ENCODE results near the gene A3GALT2.

The A3GALT2 gene

DNA sequence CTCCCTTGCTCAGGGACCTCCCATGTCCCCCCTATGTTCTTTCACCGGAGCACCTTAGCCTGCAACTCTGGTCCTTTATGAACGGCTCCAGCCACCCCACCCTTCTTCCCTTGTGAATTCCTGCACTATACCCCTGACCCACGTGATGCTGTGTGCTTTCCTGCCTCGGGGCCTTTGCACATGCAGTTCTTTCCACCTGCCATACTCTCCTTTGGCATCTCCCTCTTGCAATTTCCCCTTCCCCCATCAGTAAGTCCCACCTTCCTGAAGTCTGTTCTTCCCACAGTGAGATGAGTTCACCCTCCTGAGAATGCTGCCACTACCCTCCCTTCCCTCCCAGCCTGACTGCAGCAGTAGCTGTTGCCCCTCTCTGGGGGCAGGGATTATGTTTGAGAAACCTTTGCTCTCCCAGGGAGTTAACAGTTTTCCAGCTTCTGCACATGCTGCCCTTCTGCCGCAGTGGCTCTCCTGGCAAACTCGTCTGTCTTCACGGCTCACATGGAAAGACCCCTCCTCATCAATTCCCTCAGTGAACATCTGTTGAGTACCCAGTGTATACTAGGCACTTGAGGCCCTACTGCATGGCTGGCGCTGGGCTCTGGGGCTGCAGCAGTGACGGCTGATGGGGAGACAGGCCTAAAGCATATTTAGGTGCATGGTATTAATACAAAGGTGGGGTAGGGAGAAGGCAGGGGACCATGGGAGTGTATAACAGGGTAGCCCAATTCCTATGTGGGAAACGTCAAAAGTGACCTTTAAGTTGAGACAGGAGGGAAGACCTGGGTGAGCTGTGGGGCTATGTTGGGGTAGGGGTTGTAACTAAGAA, 54.9 kb downstream of the A3GALT2 start:
- Histone ChIP-seq H3K27me3 (ENCODE audit: control insufficient read depth in 1 of 2, insufficient read depth in 2 of 2, low read length in 2 of 2) (no peaks in the 10 kb centered on the region), H3K4me1 (ENCODE audit: control insufficient read depth, insufficient read depth, low read length) (peaks cover 26% of the 10 kb centered on the region), H3K27ac (ENCODE audit: low read length) (no peak overlapping the region), H3K9me3 (ENCODE audit: control insufficient read depth in 2 of 2, low read length in 2 of 2) (no peaks in the 10 kb centered on the region), H3K4me3 (ENCODE audit: low read length in 2 of 2) (no peak overlapping the region), H3K36me3 (ENCODE audit: control insufficient read depth in 2 of 2, insufficient read depth in 2 of 2, low read length in 2 of 2) (peaks cover 4 to 14% of the 10 kb centered on the region in 2 donors), H3K9ac (ENCODE audit: low read length in 2 of 2) (no peak overlapping the region)

DNA sequence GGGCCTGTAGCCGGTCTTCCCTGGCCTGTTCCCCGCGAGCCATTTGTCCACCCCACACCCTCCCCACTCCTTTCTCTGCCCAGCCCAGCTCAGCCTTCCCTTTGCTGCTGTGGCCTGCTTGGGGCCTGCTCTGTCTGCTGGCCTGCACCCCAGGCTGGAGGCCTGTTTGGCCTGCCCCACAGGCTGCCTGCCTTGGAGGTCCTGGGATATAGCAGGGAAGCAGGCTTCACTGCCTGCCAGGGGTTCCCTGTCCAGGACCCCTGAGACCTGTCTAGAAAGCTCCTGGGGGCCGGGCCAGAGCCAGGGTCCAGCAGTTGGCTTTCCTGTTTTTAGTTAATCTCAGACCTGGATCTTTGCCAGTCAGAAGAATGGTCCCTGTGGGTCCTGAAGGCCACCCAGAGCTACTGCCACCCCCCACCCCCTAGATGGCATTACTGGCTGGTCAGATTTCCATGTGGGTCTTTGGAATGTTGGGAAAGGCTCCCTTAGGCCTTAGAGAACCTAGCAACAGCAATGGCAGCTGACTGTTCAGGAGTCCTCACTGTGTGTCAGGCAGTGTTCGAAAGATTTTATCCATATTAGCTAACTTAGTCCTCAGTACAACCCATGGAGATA, 56.9 kb downstream of the A3GALT2 start:
- H3K27me3 ChIP-seq (ENCODE audit: control insufficient read depth in 1 of 2, insufficient read depth in 2 of 2, low read length in 2 of 2) = no peaks in the 10 kb centered on the region
- H3K4me3 ChIP-seq (ENCODE audit: low read length in 2 of 2) = no peak overlapping the region
- peaks cover 4 to 12% of the 10 kb centered on the region in 2 donors for H3K36me3 ChIP-seq (ENCODE audit: control insufficient read depth in 2 of 2, insufficient read depth in 2 of 2, low read length in 2 of 2)
- no peak overlapping the region for H3K9ac ChIP-seq (ENCODE audit: low read length in 2 of 2)
- no peaks in the 10 kb centered on the region for H3K9me3 ChIP-seq (ENCODE audit: control insufficient read depth in 2 of 2, low read length in 2 of 2)
- H3K27ac ChIP-seq (ENCODE audit: low read length) = no peak overlapping the region
- peaks cover 37% of the 10 kb centered on the region for H3K4me1 ChIP-seq (ENCODE audit: control insufficient read depth, insufficient read depth, low read length)

DNA sequence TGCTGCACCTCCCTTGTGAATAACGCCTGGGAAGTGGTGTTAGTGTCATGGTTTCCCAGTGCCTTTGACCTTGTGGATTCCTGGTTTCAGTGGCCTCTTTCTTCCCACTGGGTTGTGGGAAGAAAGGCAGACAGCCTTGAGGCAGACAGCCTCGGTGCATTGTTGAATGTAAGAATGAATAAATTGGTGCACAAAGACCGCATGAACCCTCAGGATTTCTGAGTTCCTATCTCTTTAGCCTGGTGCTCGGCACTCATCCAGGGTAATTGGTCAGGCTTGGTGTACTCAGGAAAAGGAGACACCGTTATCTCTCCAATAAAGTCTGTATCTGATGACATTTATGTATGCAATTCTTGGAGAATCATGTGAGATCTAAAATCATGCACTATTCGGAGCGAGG, 59.6 kb downstream of the A3GALT2 start:
- Histone ChIP-seq H3K4me1 (ENCODE audit: control insufficient read depth, insufficient read depth, low read length) (peaks cover 51% of the 10 kb centered on the region), H3K27me3 (ENCODE audit: control insufficient read depth in 1 of 2, insufficient read depth in 2 of 2, low read length in 2 of 2) (no peaks in the 10 kb centered on the region), H3K9ac (ENCODE audit: low read length in 2 of 2) (no peak overlapping the region), H3K36me3 (ENCODE audit: control insufficient read depth in 2 of 2, insufficient read depth in 2 of 2, low read length in 2 of 2) (peaks cover 4 to 10% of the 10 kb centered on the region in 2 donors), H3K9me3 (ENCODE audit: control insufficient read depth in 2 of 2, low read length in 2 of 2) (no peaks in the 10 kb centered on the region), H3K27ac (ENCODE audit: low read length) (no peak overlapping the region), H3K4me3 (ENCODE audit: low read length in 2 of 2) (no peak overlapping the region)

DNA sequence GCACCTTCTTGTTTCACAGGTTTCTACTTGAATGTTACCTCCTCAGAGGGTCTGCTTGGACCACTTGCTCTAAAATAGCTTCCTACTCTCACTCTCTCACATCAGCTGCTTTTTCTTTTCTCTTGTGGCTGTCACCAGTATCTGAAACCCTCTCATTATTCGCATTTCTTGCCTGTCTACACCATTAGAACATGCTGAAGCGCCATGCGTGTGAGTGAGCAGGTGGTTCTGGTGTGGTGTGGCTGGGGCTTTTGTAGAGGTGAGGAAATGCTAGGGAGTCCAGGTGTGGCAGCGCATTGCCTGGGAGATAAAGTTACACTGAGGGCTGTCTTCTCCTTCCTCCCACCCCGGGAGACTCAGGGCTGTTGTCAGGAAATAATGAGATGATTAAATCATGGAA, 60.5 kb downstream of the A3GALT2 start:
- Histone ChIP-seq H3K4me1 (ENCODE audit: control insufficient read depth, insufficient read depth, low read length) (peaks cover 52% of the 10 kb centered on the region), H3K9ac (ENCODE audit: low read length in 2 of 2) (peak overlapping the region in 1 of 2 donors; percentile 30), H3K27me3 (ENCODE audit: control insufficient read depth in 1 of 2, insufficient read depth in 2 of 2, low read length in 2 of 2) (no peaks in the 10 kb centered on the region), H3K4me3 (ENCODE audit: low read length in 2 of 2) (no peak overlapping the region), H3K36me3 (ENCODE audit: control insufficient read depth in 2 of 2, insufficient read depth in 2 of 2, low read length in 2 of 2) (peaks cover 4 to 7% of the 10 kb centered on the region in 2 donors), H3K9me3 (ENCODE audit: control insufficient read depth in 2 of 2, low read length in 2 of 2) (no peaks in the 10 kb centered on the region), H3K27ac (ENCODE audit: low read length) (no peak overlapping the region)

DNA sequence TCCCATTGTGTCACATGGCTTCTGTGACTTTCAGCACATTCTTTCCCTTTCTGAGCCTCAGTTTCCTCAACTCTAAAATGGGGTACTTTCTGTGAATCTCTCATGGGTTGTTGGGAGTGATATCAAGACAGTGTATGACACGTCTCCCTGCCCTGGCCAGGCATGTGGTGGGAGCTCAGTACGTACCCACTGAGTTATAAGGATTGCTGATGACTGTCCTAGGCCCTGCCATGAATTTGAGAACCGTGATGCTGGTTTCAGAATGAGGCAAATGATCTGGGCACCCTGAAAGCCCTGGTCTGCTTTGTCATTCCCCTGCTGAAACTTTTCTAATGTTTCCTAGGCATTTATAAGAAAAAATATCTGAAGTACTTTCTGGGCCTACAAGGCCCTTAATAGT, 61.0 kb downstream of the A3GALT2 start:
- H3K4me1 ChIP-seq (ENCODE audit: control insufficient read depth, insufficient read depth, low read length) = peaks cover 54% of the 10 kb centered on the region
- no peak overlapping the region for H3K27ac ChIP-seq (ENCODE audit: low read length)
- H3K27me3 ChIP-seq (ENCODE audit: control insufficient read depth in 1 of 2, insufficient read depth in 2 of 2, low read length in 2 of 2) = no peaks in the 10 kb centered on the region

DNA sequence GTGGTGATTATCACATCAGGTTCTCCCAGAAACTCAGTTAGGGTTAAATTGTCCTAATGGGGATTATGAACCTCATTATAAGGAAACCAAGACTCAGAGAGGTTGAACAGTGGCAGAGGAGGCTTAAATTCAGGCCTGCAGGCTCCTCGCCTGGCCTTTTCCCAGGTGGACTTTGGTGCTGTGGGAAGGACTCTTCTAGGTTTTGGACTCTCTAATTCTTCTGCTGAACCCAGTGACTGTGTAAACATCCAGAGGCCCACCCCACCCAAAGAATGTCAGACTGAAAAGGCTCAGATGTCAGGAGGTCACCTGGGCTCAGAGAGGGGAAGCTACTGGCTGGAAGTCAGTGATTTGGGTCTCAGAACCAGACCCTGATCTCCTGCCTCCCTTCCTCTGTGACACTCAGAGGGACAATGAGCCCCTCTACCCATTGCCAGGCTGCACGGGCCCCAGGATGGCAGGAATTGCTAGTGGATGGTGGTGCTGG, 62.1 kb downstream of the A3GALT2 start:
- H3K4me3 ChIP-seq (ENCODE audit: low read length in 2 of 2) = peak overlapping the region in 1 of 2 donors; percentile 85
- H3K27ac ChIP-seq (ENCODE audit: low read length) = no peak overlapping the region
- H3K36me3 ChIP-seq (ENCODE audit: control insufficient read depth in 2 of 2, insufficient read depth in 2 of 2, low read length in 2 of 2) = peaks cover 4 to 7% of the 10 kb centered on the region in 2 donors
- no peaks in the 10 kb centered on the region for H3K9me3 ChIP-seq (ENCODE audit: control insufficient read depth in 2 of 2, low read length in 2 of 2)
- peak overlapping the region; percentile 36 to 78 for H3K9ac ChIP-seq (ENCODE audit: low read length in 2 of 2)
- H3K4me1 ChIP-seq (ENCODE audit: control insufficient read depth, insufficient read depth, low read length) = peaks cover 52% of the 10 kb centered on the region
- H3K27me3 ChIP-seq (ENCODE audit: control insufficient read depth in 1 of 2, insufficient read depth in 2 of 2, low read length in 2 of 2) = no peaks in the 10 kb centered on the region

More for the DNA sequence above, 61.0 kb downstream of the A3GALT2 start:
- Histone ChIP-seq H3K9me3 (ENCODE audit: control insufficient read depth in 2 of 2, low read length in 2 of 2) (no peaks in the 10 kb centered on the region), H3K4me3 (ENCODE audit: low read length in 2 of 2) (no peak overlapping the region), H3K36me3 (ENCODE audit: control insufficient read depth in 2 of 2, insufficient read depth in 2 of 2, low read length in 2 of 2) (peaks cover 4 to 7% of the 10 kb centered on the region in 2 donors), H3K9ac (ENCODE audit: low read length in 2 of 2) (peak overlapping the region in 1 of 2 donors; percentile 21)

DNA sequence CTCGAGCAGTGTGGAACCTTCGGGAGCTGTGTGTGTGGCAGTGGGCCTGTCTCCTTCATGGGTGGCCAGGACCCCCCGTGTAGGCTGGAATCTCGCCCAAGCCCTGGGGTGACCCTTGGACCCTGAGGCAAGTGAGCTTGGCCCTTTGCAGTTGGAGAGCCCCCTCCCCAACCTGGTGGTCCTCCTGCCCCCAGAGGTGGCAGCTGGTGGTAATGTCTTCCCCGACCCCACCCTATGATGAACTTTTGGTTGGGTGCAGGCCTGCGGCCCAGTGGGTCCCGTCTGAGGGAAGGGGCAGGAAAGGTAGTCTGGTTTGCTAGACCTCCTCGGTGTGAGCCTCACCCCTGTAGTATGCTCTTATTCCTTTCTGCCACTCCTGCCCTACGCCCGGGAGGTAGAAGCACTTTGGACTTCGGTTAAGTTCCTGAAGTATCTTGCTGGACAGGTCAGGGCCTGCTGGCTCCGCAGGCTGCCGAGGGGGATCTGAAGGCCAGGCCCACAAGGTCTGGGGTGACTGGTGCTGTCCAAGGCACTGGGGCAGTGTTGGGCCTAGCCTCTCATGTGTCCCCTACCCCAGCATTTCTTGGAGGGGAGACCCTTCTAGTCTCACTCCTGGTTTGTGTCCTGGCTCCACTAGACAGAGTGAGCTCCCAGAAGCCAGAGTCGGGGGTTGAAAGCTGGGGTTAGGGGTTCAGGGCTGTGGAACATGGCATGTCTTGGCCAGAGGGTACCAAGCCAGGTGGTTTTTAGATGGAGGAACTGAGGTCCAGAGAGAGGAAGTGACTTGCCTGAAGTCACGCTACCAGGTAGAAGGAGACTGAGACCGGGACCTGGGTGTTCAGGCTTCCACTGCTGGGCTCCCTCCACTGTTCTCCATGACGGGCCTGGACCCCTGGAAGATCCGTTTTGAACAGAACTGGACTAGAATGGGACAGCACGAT, 62.9 kb downstream of the A3GALT2 start:
- H3K36me3 ChIP-seq (ENCODE audit: control insufficient read depth in 2 of 2, insufficient read depth in 2 of 2, low read length in 2 of 2) = peaks cover 4 to 7% of the 10 kb centered on the region in 2 donors
- peak overlapping the region; percentile 78 to 80 for H3K9ac ChIP-seq (ENCODE audit: low read length in 2 of 2)
- no peaks in the 10 kb centered on the region for H3K27me3 ChIP-seq (ENCODE audit: control insufficient read depth in 1 of 2, insufficient read depth in 2 of 2, low read length in 2 of 2)
- peak overlapping the region; percentile 85 to 86 for H3K4me3 ChIP-seq (ENCODE audit: low read length in 2 of 2)
- no peaks in the 10 kb centered on the region for H3K9me3 ChIP-seq (ENCODE audit: control insufficient read depth in 2 of 2, low read length in 2 of 2)
- peaks cover 47% of the 10 kb centered on the region for H3K4me1 ChIP-seq (ENCODE audit: control insufficient read depth, insufficient read depth, low read length)
- peak overlapping the region; percentile 2 for H3K27ac ChIP-seq (ENCODE audit: low read length)

DNA sequence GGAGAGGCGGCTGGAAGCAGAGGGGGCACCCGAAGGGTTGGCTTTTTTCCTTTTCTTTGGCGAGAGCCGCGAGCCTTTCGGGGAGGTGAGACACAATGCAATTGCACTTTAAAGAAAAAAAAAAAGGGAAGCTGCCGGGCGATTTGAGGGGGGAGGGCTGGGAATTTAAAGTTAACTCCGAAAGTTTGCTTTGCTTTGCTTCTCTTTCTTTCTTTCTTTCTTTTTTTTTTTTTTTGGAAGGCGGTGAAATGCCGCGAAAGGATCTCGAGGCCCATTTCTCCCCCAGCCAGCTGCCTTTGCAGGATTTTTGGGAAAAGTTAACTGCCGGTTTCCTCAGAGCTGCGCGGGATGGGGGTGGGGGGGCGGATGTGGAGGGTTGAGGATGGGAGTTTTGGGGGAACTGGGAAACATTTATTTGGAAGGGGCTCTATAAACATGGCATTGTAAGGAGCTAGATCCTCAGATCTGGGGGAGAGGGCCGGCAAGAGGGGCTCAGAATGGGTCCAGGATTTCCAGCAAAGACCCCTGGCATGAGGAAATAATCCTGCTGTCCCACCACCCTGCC, 63.6 kb downstream of the A3GALT2 start:
- Histone ChIP-seq H3K27ac (ENCODE audit: low read length) (peak overlapping the region; percentile 62), H3K9ac (ENCODE audit: low read length in 2 of 2) (peak overlapping the region; percentile 78 to 80), H3K4me3 (ENCODE audit: low read length in 2 of 2) (peak overlapping the region; percentile 85 to 86), H3K27me3 (ENCODE audit: control insufficient read depth in 1 of 2, insufficient read depth in 2 of 2, low read length in 2 of 2) (no peaks in the 10 kb centered on the region), H3K4me1 (ENCODE audit: control insufficient read depth, insufficient read depth, low read length) (peaks cover 45% of the 10 kb centered on the region), H3K9me3 (ENCODE audit: control insufficient read depth in 2 of 2, low read length in 2 of 2) (no peaks in the 10 kb centered on the region), H3K36me3 (ENCODE audit: control insufficient read depth in 2 of 2, insufficient read depth in 2 of 2, low read length in 2 of 2) (peaks cover 0 to 3% of the 10 kb centered on the region in 2 donors)
